Posterior vena cava (tissue), 2 donors: Measurements from ENCODE around the gene TMEM221. TPM values are rescaled to one million over a fixed set of nuclear protein-coding genes. Genes with fewer than 3 reads are reported as not detected.

Experiments used
- DNase-seq: peaks from one replicate; pipeline ENCODE4 v3.0.0-alpha.2; 2020; ENCODE audit warnings: low spot score
- intact Hi-C, 2 donors: fragments of 100-400 bp; cut with DNase I; formaldehyde crosslinking; loops; one replicate each; pipeline versions ENCODE4 v1.14.1 to v1.14.2; 2022 to 2023
- total RNA-seq, 2 donors: library from RNA; stranded (reverse); fragmentation: NEBNext Ultra II Directional; extraction: Animal tissue kit (Norgen Biotek cat#: 25700); gene quantifications; one replicate each; pipeline ENCODE4 v1.2.1, GENCODE V29; 2021
- donor health status: DM: yes; HTN: yes; CAD: no.
- donor health status: DM: yes; HTN: yes; CAD: no.

The TMEM221 gene
- total RNA-seq, 2 donors from 2014 or later: 0.14 to 0.46 TPM

- no peak for DNase-seq
- intact Hi-C loops: no loop called here
Observed at GRCh38 chr19:17451820-17452219, 3.4 kb upstream of the TMEM221 start.

GRCh38 chr19:17450264-17451075, 2.0 kb upstream of the TMEM221 start:
- DNase-seq: no peak
- intact Hi-C loops: no loop called here

GRCh38 chr19:17447704-17448130, 751 bp downstream of the TMEM221 start:
- intact Hi-C loops: no loop called here
- DNase-seq: no peak

- intact Hi-C loops: no loop called here
- no peak for DNase-seq
Observed at GRCh38 chr19:17445526-17446165, 2.8 kb downstream of the TMEM221 start.

- intact Hi-C loops: no loop called here
- DNase-seq: no peak
Observed at GRCh38 chr19:17441241-17442021, 7.0 kb downstream of the TMEM221 start.

- intact Hi-C loops: no loop called here
- no peak for DNase-seq
Observed at GRCh38 chr19:17436874-17437267, 11.6 kb downstream of the TMEM221 start.

GRCh38 chr19:17436094-17436873, 12.2 kb downstream of the TMEM221 start:
- no peak for DNase-seq
- intact Hi-C loops: no loop called here

- no peak for DNase-seq
- intact Hi-C loops: no loop called here
Observed at GRCh38 chr19:17435218-17435617, 13.2 kb downstream of the TMEM221 start.

GRCh38 chr19:17431417-17431816, 17.1 kb downstream of the TMEM221 start:
- intact Hi-C loops: no loop called here

GRCh38 chr19:17429641-17430113, 18.8 kb downstream of the TMEM221 start:
- no peak for DNase-seq
- intact Hi-C loops: no loop called here

More at GRCh38 chr19:17431417-17431816, 17.1 kb downstream of the TMEM221 start:
- no peak for DNase-seq

GRCh38 chr19:17424743-17425365, 23.6 kb downstream of the TMEM221 start:
- no peak for DNase-seq

GRCh38 chr19:17423429-17424208, 24.8 kb downstream of the TMEM221 start:
- intact Hi-C loops: no loop called here
- DNase-seq: peak; percentile 82

More at GRCh38 chr19:17424743-17425365, 23.6 kb downstream of the TMEM221 start:
- intact Hi-C loops: no loop called here

GRCh38 chr19:17421942-17422341, 26.5 kb downstream of the TMEM221 start:
- intact Hi-C loops: no loop called here
- no peak for DNase-seq

- intact Hi-C loops: no loop called here
- DNase-seq: peak; percentile 82
Observed at GRCh38 chr19:17420475-17420924, 28.0 kb downstream of the TMEM221 start.

GRCh38 chr19:17419621-17420474, 28.6 kb downstream of the TMEM221 start, which contains the start of gene MVB12A:
TSS of gene MVB12A (plus strand) at chr19:17420047. CDS start at chr19:17420136, 89 bp downstream.
- intact Hi-C loops: no loop called here
- DNase-seq: peak; percentile 99

- intact Hi-C loops: no loop called here
- DNase-seq: no peak
Observed at GRCh38 chr19:17419154-17419620, 29.3 kb downstream of the TMEM221 start.

GRCh38 chr19:17418710-17419109, 29.8 kb downstream of the TMEM221 start:
- intact Hi-C loops: no loop called here
- DNase-seq: no peak
